HepG2 (cell line): ENCODE measurements around the gene SDK2.

Experiments used
- ELF4 ChIP-seq: sonication (generic); formaldehyde crosslinking; IDR thresholded peaks from 2 replicates; pipeline ENCODE4 v1.5.0; 2020; ENCODE audit warnings: missing genetic modification reagents, mild to moderate bottlenecking, moderate library complexity, borderline replicate concordance
- ZNF773 ChIP-seq: sonication (generic); formaldehyde crosslinking; IDR thresholded peaks from 2 replicates; pipeline ENCODE4 v1.4.0; 2020; ENCODE audit warnings: missing genetic modification reagents, borderline replicate concordance
- TF ChIP-seq, protein P1 (sequence below): IDR thresholded peaks from 2 replicates; pipeline ENCODE4 v1.6.1; 2016

GRCh38 chr17:73465130-73465952 is 178.9 kb downstream of the SDK2 start:
- TF ChIP-seq ELF4, result no peak
- TF ChIP-seq, protein P1, sequence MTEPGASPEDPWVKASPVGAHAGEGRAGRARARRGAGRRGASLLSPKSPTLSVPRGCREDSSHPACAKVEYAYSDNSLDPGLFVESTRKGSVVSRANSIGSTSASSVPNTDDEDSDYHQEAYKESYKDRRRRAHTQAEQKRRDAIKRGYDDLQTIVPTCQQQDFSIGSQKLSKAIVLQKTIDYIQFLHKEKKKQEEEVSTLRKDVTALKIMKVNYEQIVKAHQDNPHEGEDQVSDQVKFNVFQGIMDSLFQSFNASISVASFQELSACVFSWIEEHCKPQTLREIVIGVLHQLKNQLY (CRISPR knock-in tag), result no peak
- TF ChIP-seq ZNF773, result no peak
